HFFc6 (cell line): ENCODE data around the gene ST3GAL5. TPM values are rescaled to one million over a fixed set of nuclear protein-coding genes. Genes with fewer than 3 reads are reported as not detected.

ENCODE experiments used
- DNase-seq: peaks from one replicate; pipeline ENCODE4 v3.0.0-alpha.2; 2018
- H3K27ac Mint-ChIP-seq: 2 replicates; pipeline ENCODE4 v1.8.0; 2020; ENCODE audit warnings: mild to moderate bottlenecking, mixed read lengths
- H3K27me3 Mint-ChIP-seq: 2 replicates; pipeline ENCODE4 v1.8.0; 2021; ENCODE audit warnings: mild to moderate bottlenecking, moderate library complexity, mixed read lengths; ENCODE audit not compliant: insufficient read depth
- H3K36me3 Mint-ChIP-seq: 2 replicates; pipeline ENCODE4 v1.8.0; 2021; ENCODE audit warnings: low read depth, mixed read lengths
- H3K4me1 Mint-ChIP-seq: 2 replicates; pipeline ENCODE4 v1.8.0; 2020; ENCODE audit warnings: low read depth, mixed read lengths
- H3K4me3 Mint-ChIP-seq: 2 replicates; pipeline ENCODE4 v1.8.0; 2020; ENCODE audit warnings: mild to moderate bottlenecking, moderate library complexity, mixed read lengths
- H3K9me3 Mint-ChIP-seq: 2 replicates; pipeline ENCODE4 v1.8.0; 2020; ENCODE audit warnings: mild to moderate bottlenecking, mixed read lengths
- CTCF ChIP-seq: fragments of 200-600 bp; sonication (generic); IDR thresholded peaks from 2 replicates; pipeline ENCODE4 v1.5.0; 2021; ENCODE audit warnings: antibody characterized with exemption, mild to moderate bottlenecking
- total RNA-seq, 6 experiments: library from RNA; stranded (reverse); fragmentation: NEBNext Ultra II Directional; extraction: Animal tissue kit (Norgen Biotek cat#: 25700); gene quantifications; 2 replicates in 1 of 6; 3 replicates in 5 of 6; pipeline ENCODE4 v1.2.3, GENCODE V29; 2021

ST3GAL5 gene
- total RNA-seq, 6 experiments from 2014 or later: 12.7 to 17.4 (median 15.2) TPM

GRCh38 chr2:85907671-85908157, 18.9 kb upstream of the ST3GAL5 start:
- DNase-seq: no peak
- Mint-ChIP-seq H3K4me1 (peaks cover 38% of the 10 kb centered on the region), H3K36me3 (no peaks in the 10 kb centered on the region), H3K27ac (no peak overlapping the region), H3K9me3 (no peaks in the 10 kb centered on the region), H3K27me3 (peaks cover 1% of the 10 kb centered on the region), H3K4me3 (no peak overlapping the region)
- TF ChIP-seq CTCF: no peak

GRCh38 chr2:85906748-85907147, 18.0 kb upstream of the ST3GAL5 start:
- peaks cover 38% of the 10 kb centered on the region for H3K4me1 Mint-ChIP-seq
- no peak for DNase-seq
- H3K9me3 Mint-ChIP-seq: no peaks in the 10 kb centered on the region
- H3K27me3 Mint-ChIP-seq: peaks cover 1% of the 10 kb centered on the region
- no peak overlapping the region for H3K4me3 Mint-ChIP-seq
- no peaks in the 10 kb centered on the region for H3K36me3 Mint-ChIP-seq
- TF ChIP-seq CTCF: no peak
- H3K27ac Mint-ChIP-seq: no peak overlapping the region

GRCh38 chr2:85905891-85906290, 17.1 kb upstream of the ST3GAL5 start:
- H3K27me3 Mint-ChIP-seq: no peaks in the 10 kb centered on the region; the same call in none of the 2 replicates
- DNase-seq: no peak
- peaks cover 33% of the 10 kb centered on the region for H3K4me1 Mint-ChIP-seq
- no peak for TF ChIP-seq CTCF
- H3K9me3 Mint-ChIP-seq: no peaks in the 10 kb centered on the region
- no peaks in the 10 kb centered on the region for H3K36me3 Mint-ChIP-seq
- no peak overlapping the region for H3K27ac Mint-ChIP-seq
- no peak overlapping the region for H3K4me3 Mint-ChIP-seq

GRCh38 chr2:85905187-85905666, 16.4 kb upstream of the ST3GAL5 start:
- TF ChIP-seq CTCF: no peak
- Mint-ChIP-seq H3K27ac (no peak overlapping the region), H3K4me3 (no peak overlapping the region), H3K36me3 (no peaks in the 10 kb centered on the region), H3K27me3 (no peaks in the 10 kb centered on the region; the same call in none of the 2 replicates), H3K4me1 (peaks cover 29% of the 10 kb centered on the region), H3K9me3 (no peaks in the 10 kb centered on the region)
- DNase-seq: no peak

- H3K4me1 Mint-ChIP-seq: peaks cover 23% of the 10 kb centered on the region
- H3K27ac Mint-ChIP-seq: no peak overlapping the region
- TF ChIP-seq CTCF: no peak
- H3K4me3 Mint-ChIP-seq: no peak overlapping the region
- DNase-seq: no peak
- no peaks in the 10 kb centered on the region for H3K9me3 Mint-ChIP-seq
- H3K36me3 Mint-ChIP-seq: no peaks in the 10 kb centered on the region
- no peaks in the 10 kb centered on the region; the same call in none of the 2 replicates for H3K27me3 Mint-ChIP-seq
Observed at GRCh38 chr2:85903849-85904248, 15.1 kb upstream of the ST3GAL5 start.
